Naive thymus-derived CD8-positive, alpha-beta T cell (primary cell): ENCODE data around the gene NFIB. TPM values are rescaled to one million over a fixed set of nuclear protein-coding genes. Genes with fewer than 3 reads are reported as not detected.

Experiments used
- ATAC-seq, 2 donors: fragments of 150-1000 bp; cut with Tn5 transposase in 1 of 2; sonication (Bioruptor Pico), chemical (Tn5 transposase) in 1 of 2; 1 replicate in 1 of 2; 2 replicates in 1 of 2; pipeline ENCODE4 v1.10.0; 2021; ENCODE audit warnings: mild to moderate bottlenecking in 2 of 2, moderate library complexity in 2 of 2
- POLR2A ChIA-PET: fragments of 350-600 bp; sonication (Branson Sonifier 250); formaldehyde crosslinking; loops from one replicate; lab custom pipeline; 2021; ENCODE audit warnings: antibody characterized with exemption; lab: Charles Lee
- DNase-seq, 10 donors: peaks; one replicate each; pipeline versions ENCODE4 v3.0.0 to v3.0.0-alpha.2; 2020 to 2022
- H3K27ac Mint-ChIP-seq, 10 donors: one replicate each; pipeline ENCODE4 v1.8.0; 2020 to 2022; ENCODE audit warnings: mild to moderate bottlenecking in 10 of 10, mixed read lengths in 10 of 10, moderate library complexity in 4 of 10, inconsistent platforms in 1 of 10
- H3K27me3 Mint-ChIP-seq, 5 donors: one replicate each; pipeline ENCODE4 v1.8.0; 2021 to 2022; ENCODE audit warnings: mixed read lengths in 5 of 5
- H3K36me3 Mint-ChIP-seq, 3 donors: one replicate each; pipeline ENCODE4 v1.8.0; 2020 to 2022; ENCODE audit warnings: mixed read lengths in 3 of 3, mild to moderate bottlenecking in 2 of 3, inconsistent platforms in 1 of 3
- H3K4me1 Mint-ChIP-seq, 4 donors: one replicate each; pipeline ENCODE4 v1.8.0; 2021 to 2022; ENCODE audit warnings: mixed read lengths in 4 of 4
- H3K4me3 Mint-ChIP-seq, 10 donors: one replicate each; pipeline ENCODE4 v1.8.0; 2020 to 2022; ENCODE audit warnings: mild to moderate bottlenecking in 10 of 10, mixed read lengths in 10 of 10, moderate library complexity in 6 of 10, inconsistent platforms in 1 of 10
- H3K9me3 Mint-ChIP-seq, 9 donors: one replicate each; pipeline ENCODE4 v1.8.0; 2020 to 2022; ENCODE audit warnings: mixed read lengths in 9 of 9, mild to moderate bottlenecking in 3 of 9, inconsistent platforms in 1 of 9, moderate library complexity in 1 of 9
- polyA plus RNA-seq, 3 donors: library from polyadenylated mRNA; unstranded; fragments of 300-500 nt; fragmentation: Illumina TruSeq; gene quantifications; one replicate each; pipeline ENCODE4 v1.2.3, GENCODE V29; 2021
- total RNA-seq, 8 experiments: library from RNA in 2 of 8; stranded (reverse) in 2 of 8; gene quantifications; one replicate each; pipeline ENCODE4 v1.2.3 and lab custom pipeline; 2021 to 2026

The NFIB gene
- total and polyA plus RNA-seq, 5 experiments from 2014 or later: 0.22 TPM; not detected in 4

- Mint-ChIP-seq H3K36me3 (no peaks in the 10 kb centered on the region), H3K4me1 (peaks cover 0 to 6% (median 2%) of the 10 kb centered on the region in 4 donors), H3K9me3 (peaks cover 0 to 1% (median 0%) of the 10 kb centered on the region in 9 donors), H3K4me3 (no peak overlapping the region), H3K27ac (no peak overlapping the region), H3K27me3 (peaks cover 11 to 57% (median 13%) of the 10 kb centered on the region in 5 donors)
- POLR2A ChIA-PET: no interaction called here
- no peak for ATAC-seq
- no peak for DNase-seq
Measured at GRCh38 chr9:14273696-14274121, 40.2 kb downstream of the NFIB start.

GRCh38 chr9:14272927-14273528 is 40.9 kb downstream of the NFIB start:
- Mint-ChIP-seq H3K27ac (no peak overlapping the region), H3K4me1 (peaks cover 0 to 6% (median 2%) of the 10 kb centered on the region in 4 donors), H3K9me3 (peaks cover 0 to 8% (median 1%) of the 10 kb centered on the region in 9 donors), H3K4me3 (no peak overlapping the region), H3K36me3 (no peaks in the 10 kb centered on the region), H3K27me3 (peaks cover 10 to 50% (median 16%) of the 10 kb centered on the region in 5 donors)
- POLR2A ChIA-PET: no interaction called here
- DNase-seq (no peak), ATAC-seq (no peak)

GRCh38 chr9:14271093-14271673 is 42.8 kb downstream of the NFIB start:
- DNase-seq (no peak), ATAC-seq (no peak)
- Mint-ChIP-seq H3K36me3 (no peaks in the 10 kb centered on the region), H3K4me1 (peaks cover 0 to 6% (median 2%) of the 10 kb centered on the region in 4 donors), H3K27ac (no peak overlapping the region), H3K27me3 (peaks cover 12 to 48% (median 18%) of the 10 kb centered on the region in 5 donors), H3K4me3 (no peak overlapping the region), H3K9me3 (peaks cover 0 to 12% (median 2%) of the 10 kb centered on the region in 9 donors)
- POLR2A ChIA-PET: no interaction called here

GRCh38 chr9:14270358-14271092 is 43.4 kb downstream of the NFIB start:
- Mint-ChIP-seq H3K27me3 (peaks cover 9 to 44% (median 18%) of the 10 kb centered on the region in 5 donors), H3K27ac (no peak overlapping the region), H3K4me1 (peaks cover 0 to 6% (median 2%) of the 10 kb centered on the region in 4 donors), H3K9me3 (peaks cover 0 to 12% (median 2%) of the 10 kb centered on the region in 9 donors), H3K36me3 (no peaks in the 10 kb centered on the region), H3K4me3 (no peak overlapping the region)
- ATAC-seq: no peak
- POLR2A ChIA-PET: no interaction called here
- no peak for DNase-seq

GRCh38 chr9:14269916-14270315 is 44.0 kb downstream of the NFIB start:
- Mint-ChIP-seq H3K9me3 (peaks cover 0 to 12% (median 2%) of the 10 kb centered on the region in 9 donors), H3K4me3 (no peak overlapping the region), H3K36me3 (no peaks in the 10 kb centered on the region), H3K4me1 (peaks cover 0 to 6% (median 2%) of the 10 kb centered on the region in 4 donors), H3K27me3 (peaks cover 6 to 37% (median 17%) of the 10 kb centered on the region in 5 donors), H3K27ac (no peak overlapping the region)
- POLR2A ChIA-PET: no interaction called here
- ATAC-seq (no peak), DNase-seq (no peak)

GRCh38 chr9:14263707-14264483 is 50.0 kb downstream of the NFIB start:
- H3K27ac Mint-ChIP-seq: no peak overlapping the region
- peaks cover 0 to 6% (median 2%) of the 10 kb centered on the region in 5 donors for H3K27me3 Mint-ChIP-seq
- no peaks in the 10 kb centered on the region for H3K36me3 Mint-ChIP-seq

GRCh38 chr9:14262827-14263226 is 51.1 kb downstream of the NFIB start:
- H3K4me1 Mint-ChIP-seq: no peaks in the 10 kb centered on the region
- H3K9me3 Mint-ChIP-seq: peaks cover 0 to 3% (median 2%) of the 10 kb centered on the region in 9 donors
- ATAC-seq (no peak), DNase-seq (no peak)
- no peak overlapping the region for H3K4me3 Mint-ChIP-seq
- H3K27ac Mint-ChIP-seq: no peak overlapping the region
- POLR2A ChIA-PET: no interaction called here
- no peaks in the 10 kb centered on the region for H3K36me3 Mint-ChIP-seq
- peaks cover 0 to 2% (median 0%) of the 10 kb centered on the region in 5 donors for H3K27me3 Mint-ChIP-seq

More at GRCh38 chr9:14263707-14264483, 50.0 kb downstream of the NFIB start:
- H3K4me3 Mint-ChIP-seq: no peak overlapping the region
- POLR2A ChIA-PET: no interaction called here
- no peaks in the 10 kb centered on the region for H3K4me1 Mint-ChIP-seq
- ATAC-seq (no peak), DNase-seq (no peak)
- peaks cover 0 to 12% (median 2%) of the 10 kb centered on the region in 9 donors for H3K9me3 Mint-ChIP-seq

GRCh38 chr9:14261616-14262015 is 52.3 kb downstream of the NFIB start:
- Mint-ChIP-seq H3K4me3 (no peak overlapping the region), H3K4me1 (no peaks in the 10 kb centered on the region), H3K9me3 (peaks cover 0 to 3% (median 0%) of the 10 kb centered on the region in 9 donors), H3K36me3 (no peaks in the 10 kb centered on the region), H3K27me3 (peaks cover 0 to 2% (median 0%) of the 10 kb centered on the region in 5 donors), H3K27ac (no peak overlapping the region)
- POLR2A ChIA-PET: no interaction called here
- DNase-seq: no peak
- ATAC-seq: no peak

GRCh38 chr9:14260101-14260500 is 53.8 kb downstream of the NFIB start:
- no peaks in the 10 kb centered on the region for H3K4me1 Mint-ChIP-seq
- ATAC-seq (no peak), DNase-seq (no peak)
- H3K27ac Mint-ChIP-seq: no peak overlapping the region
- no peaks in the 10 kb centered on the region for H3K36me3 Mint-ChIP-seq
- no peaks in the 10 kb centered on the region for H3K9me3 Mint-ChIP-seq
- POLR2A ChIA-PET: no interaction called here
- no peak overlapping the region for H3K4me3 Mint-ChIP-seq
- peaks cover 0 to 1% (median 0%) of the 10 kb centered on the region in 5 donors for H3K27me3 Mint-ChIP-seq

GRCh38 chr9:14258660-14259239 is 55.2 kb downstream of the NFIB start:
- H3K4me1 Mint-ChIP-seq: no peaks in the 10 kb centered on the region
- H3K9me3 Mint-ChIP-seq: no peaks in the 10 kb centered on the region
- POLR2A ChIA-PET: no interaction called here
- peaks cover 0 to 12% (median 0%) of the 10 kb centered on the region in 5 donors for H3K27me3 Mint-ChIP-seq
- H3K27ac Mint-ChIP-seq: no peak overlapping the region
- no peaks in the 10 kb centered on the region for H3K36me3 Mint-ChIP-seq
- H3K4me3 Mint-ChIP-seq: no peak overlapping the region
- no peak for ATAC-seq
- no peak for DNase-seq

GRCh38 chr9:14258156-14258555 is 55.8 kb downstream of the NFIB start:
- Mint-ChIP-seq H3K4me1 (no peaks in the 10 kb centered on the region), H3K4me3 (no peak overlapping the region), H3K27me3 (peaks cover 0 to 12% (median 0%) of the 10 kb centered on the region in 5 donors), H3K36me3 (no peaks in the 10 kb centered on the region), H3K9me3 (no peaks in the 10 kb centered on the region), H3K27ac (no peak overlapping the region)
- POLR2A ChIA-PET: no interaction called here
- ATAC-seq (no peak), DNase-seq (no peak)

- no peaks in the 10 kb centered on the region for H3K4me1 Mint-ChIP-seq
- no peaks in the 10 kb centered on the region for H3K36me3 Mint-ChIP-seq
- no peak for DNase-seq
- H3K4me3 Mint-ChIP-seq: no peak overlapping the region
- H3K9me3 Mint-ChIP-seq: no peaks in the 10 kb centered on the region
- H3K27me3 Mint-ChIP-seq: peaks cover 0 to 12% (median 0%) of the 10 kb centered on the region in 5 donors
- POLR2A ChIA-PET: no interaction called here
- H3K27ac Mint-ChIP-seq: no peak overlapping the region
- ATAC-seq: no peak
Measured at GRCh38 chr9:14256588-14256987, 57.4 kb downstream of the NFIB start.
